Coronary artery (tissue), 2 donors: ENCODE results near the gene RBM19.

Experiments
- DNase-seq: peaks from one replicate; pipeline ENCODE4 v3.0.0-alpha.2; 2017; ENCODE audit warnings: low spot score
- H3K27ac ChIP-seq, 2 donors: fragments of 200-600 bp; sonication (generic); one replicate each; pipeline ENCODE4 v1.5.1; 2016 to 2019
- H3K4me3 ChIP-seq: fragments of 200-600 bp; sonication (generic); 2 replicates; pipeline ENCODE4 v1.5.1; 2016; ENCODE audit warnings: mild to moderate bottlenecking, moderate library complexity
- CTCF ChIP-seq: fragments of 200-600 bp; sonication (generic); IDR thresholded peaks from one replicate; pipeline ENCODE4 v1.5.1; 2019; ENCODE audit warnings: antibody characterized with exemption

RBM19 gene

DNA sequence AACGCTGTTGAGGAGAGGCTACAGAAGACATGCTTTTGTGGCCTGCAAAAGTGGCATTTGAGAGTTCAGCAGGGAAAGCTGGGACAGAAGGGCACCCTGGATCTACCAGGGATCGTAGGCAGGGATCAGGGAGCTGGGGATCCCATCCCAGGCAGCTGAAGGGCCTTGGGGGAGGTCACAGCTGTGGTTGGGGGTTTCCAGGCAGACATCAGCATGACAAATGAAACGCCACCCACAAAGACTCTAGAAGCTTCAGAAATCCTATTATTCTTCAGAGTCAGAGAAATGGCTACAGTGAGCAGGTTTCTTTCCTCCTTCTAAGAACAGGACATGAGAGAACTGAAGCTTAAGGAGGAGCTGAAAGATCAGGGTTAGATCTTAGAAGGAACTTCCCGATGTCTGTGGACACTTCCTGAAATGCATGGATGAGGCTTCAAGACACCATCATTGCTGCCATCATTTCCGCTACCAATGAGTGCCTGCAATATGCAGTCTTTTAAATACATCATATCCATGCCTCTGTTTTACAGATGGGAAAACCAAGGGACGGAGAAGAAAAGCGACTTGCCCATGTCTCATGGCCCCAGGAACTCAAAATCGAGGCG lies 104.3 kb downstream of the RBM19 start:
- TF ChIP-seq CTCF: no peak

DNA sequence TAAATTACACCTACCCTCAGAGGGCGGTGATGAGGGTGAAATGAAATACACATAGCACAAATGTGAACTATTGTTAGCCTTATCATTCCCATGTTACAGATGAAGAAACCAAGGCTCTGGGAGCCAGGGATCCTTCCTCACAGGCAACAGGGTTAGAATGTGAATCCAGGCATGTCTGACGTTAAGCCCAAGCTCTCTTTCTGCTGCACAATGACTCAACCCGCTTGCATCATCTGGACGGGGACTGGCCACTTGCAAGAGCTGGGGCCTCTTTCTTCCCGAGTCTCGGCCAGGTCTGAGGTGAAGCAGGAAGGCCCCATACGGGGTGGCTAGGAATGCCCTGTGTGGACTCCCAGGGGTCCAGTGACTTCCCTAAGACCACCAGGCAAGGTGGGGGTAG lies 105.2 kb downstream of the RBM19 start:
- no peak for TF ChIP-seq CTCF
- Histone ChIP-seq H3K27ac (no peak overlapping the region), H3K4me3 (no peak overlapping the region)
- no peak for DNase-seq

More for the DNA sequence above, 104.3 kb downstream of the RBM19 start:
- H3K27ac ChIP-seq: no peak overlapping the region
- DNase-seq: no peak
- no peak overlapping the region for H3K4me3 ChIP-seq

- Histone ChIP-seq H3K4me3 (no peak overlapping the region), H3K27ac (no peak overlapping the region)
- DNase-seq: no peak
- TF ChIP-seq CTCF: no peak
Measured at GRCh38 chr12:113860059-113860820, 105.9 kb downstream of the RBM19 start.

- TF ChIP-seq CTCF: no peak
- no peak overlapping the region for H3K4me3 ChIP-seq
- no peak for DNase-seq
- no peak overlapping the region for H3K27ac ChIP-seq
Measured at GRCh38 chr12:113858841-113859386, 107.2 kb downstream of the RBM19 start.

DNA sequence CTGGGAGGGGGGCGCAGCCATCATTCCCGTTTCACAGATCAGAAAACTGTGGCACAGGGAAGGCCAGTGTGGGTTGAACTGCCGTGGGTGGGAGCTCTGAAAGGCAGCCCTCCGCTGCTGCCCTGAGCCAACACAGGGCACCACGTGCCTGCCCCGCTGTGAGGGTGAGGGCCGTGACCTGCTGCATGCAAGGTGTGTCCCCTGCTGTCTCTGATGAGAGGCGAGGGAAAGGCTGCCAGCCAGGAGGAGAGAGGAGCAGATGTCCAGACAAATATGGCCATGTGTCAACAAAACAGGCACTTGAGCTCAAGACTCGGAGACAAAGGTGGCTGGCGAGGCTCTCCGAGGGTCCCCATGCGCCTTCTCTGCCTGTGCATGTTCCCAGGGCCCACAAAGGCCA lies 108.8 kb downstream of the RBM19 start:
- TF ChIP-seq CTCF: no peak
- Histone ChIP-seq H3K4me3 (no peak overlapping the region), H3K27ac (no peak overlapping the region)
- DNase-seq: no peak

- Histone ChIP-seq H3K27ac (no peak overlapping the region), H3K4me3 (no peak overlapping the region)
- TF ChIP-seq CTCF: no peak
- no peak for DNase-seq
Measured at GRCh38 chr12:113855998-113856397, 110.1 kb downstream of the RBM19 start.
